Stimulated activated CD8-positive, alpha-beta memory T cell treated with anti-CD3 and anti-CD28 coated beads, Interleukin-7, amount 100 ng/mL, for 48 hours (primary cell): ENCODE data around the gene DAPP1.
"Not testable (repeated sequence)": the region's sequence is repeated elsewhere in the genome, so short reads cannot be mapped to it uniquely, and the experiment has no call there.

Experiments used
- DNase-seq, 2 donors: peaks; one replicate each; pipeline ENCODE4 v3.0.0-alpha.2; 2020; ENCODE audit warnings: low read depth in 1 of 2; ENCODE audit errors: extremely low read depth in 1 of 2

The DAPP1 gene

GRCh38 chr4:99816545-99817308 lies at the start of gene DAPP1:
Gene DAPP1 (plus strand): TSS chr4:99816827. CDS start chr4:99816914, 87 bp downstream.
- DNase-seq, result peak; percentile 52 to 79

GRCh38 chr4:99770842-99771241 lies 45.8 kb upstream of the DAPP1 start:
- DNase-seq, result not testable (repeated sequence)

- DNase-seq, result no peak
Measured at GRCh38 chr4:99783940-99784339, 32.7 kb upstream of the DAPP1 start.

GRCh38 chr4:99784842-99785241 lies 31.8 kb upstream of the DAPP1 start:
- DNase-seq, result no peak

- no peak for DNase-seq
Measured at GRCh38 chr4:99790796-99791617, 25.6 kb upstream of the DAPP1 start.

- no peak for DNase-seq
Measured at GRCh38 chr4:99800332-99801004, 16.2 kb upstream of the DAPP1 start.

- DNase-seq, result no peak
Measured at GRCh38 chr4:99801005-99801699, 15.5 kb upstream of the DAPP1 start.

GRCh38 chr4:99803566-99804101 lies 13.0 kb upstream of the DAPP1 start:
- DNase-seq, result no peak

- no peak for DNase-seq
Measured at GRCh38 chr4:99806545-99806944, 10.1 kb upstream of the DAPP1 start.

GRCh38 chr4:99807666-99808065 lies 9.0 kb upstream of the DAPP1 start:
- no peak for DNase-seq

GRCh38 chr4:99808260-99808857 lies 8.3 kb upstream of the DAPP1 start:
- peak; percentile 25 to 47 for DNase-seq

GRCh38 chr4:99809326-99809725 lies 7.3 kb upstream of the DAPP1 start:
- no peak for DNase-seq

- DNase-seq, result no peak
Measured at GRCh38 chr4:99810536-99810935, 6.1 kb upstream of the DAPP1 start.

- DNase-seq, result no peak
Measured at GRCh38 chr4:99811117-99811516, 5.5 kb upstream of the DAPP1 start.

- DNase-seq, result no peak
Measured at GRCh38 chr4:99811850-99812249, 4.8 kb upstream of the DAPP1 start.

GRCh38 chr4:99815597-99816011 lies 1.0 kb upstream of the DAPP1 start:
- no peak for DNase-seq

- DNase-seq, result no peak
Measured at GRCh38 chr4:99817309-99817890, 773 bp downstream of the DAPP1 start.

GRCh38 chr4:99818661-99819060 lies 2.0 kb downstream of the DAPP1 start:
- no peak for DNase-seq

- DNase-seq, result no peak
Measured at GRCh38 chr4:99821918-99822503, 5.4 kb downstream of the DAPP1 start.
